NCI-H146 treated with DMSO at 0.1 percent for 48 hours (cell line): ENCODE measurements around the gene TSPAN13.

Experiments used
- DNase-seq: peaks from one replicate; lab custom pipeline; 2025; ENCODE audit not compliant: unreplicated experiment; lab: John Stamatoyannopoulos, UW

Gene TSPAN13

DNA sequence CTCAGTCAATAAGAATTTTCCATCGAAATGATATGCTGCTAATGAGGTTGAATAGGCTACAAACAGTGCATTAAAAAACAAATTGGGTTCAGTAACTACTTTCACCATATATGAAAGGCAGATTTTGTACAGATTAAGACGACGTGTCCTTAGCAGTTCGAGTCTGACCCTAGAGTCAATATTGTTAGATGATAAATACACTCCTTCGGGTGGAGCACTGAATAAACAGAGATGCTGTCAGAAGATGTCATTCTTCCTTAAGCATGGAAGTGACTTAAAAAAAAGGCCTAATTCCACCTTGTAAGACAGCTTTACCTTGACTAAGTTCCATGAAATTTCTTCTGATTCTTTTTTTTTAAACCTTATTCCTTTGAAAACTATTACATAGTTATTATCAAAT, 57.0 kb downstream of the TSPAN13 start:
- no peak for DNase-seq

DNA sequence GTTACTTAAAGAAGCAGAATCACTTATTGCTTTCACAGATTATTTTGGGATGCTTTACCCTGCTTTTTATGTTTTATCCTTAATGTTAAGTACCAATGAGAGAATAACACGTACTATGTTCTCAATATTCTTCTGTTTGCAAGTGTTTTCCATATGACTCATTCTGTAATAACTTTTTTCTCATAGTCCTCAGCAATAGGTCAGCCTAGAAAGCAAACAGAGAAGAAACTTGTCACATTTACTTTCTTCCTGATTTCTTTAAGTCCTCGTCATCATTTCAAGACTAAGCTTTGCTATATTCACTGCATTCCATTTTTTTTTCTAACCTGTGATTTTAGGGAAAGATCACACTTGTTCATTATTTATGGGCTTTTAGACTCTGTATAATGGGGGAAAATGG, 58.0 kb downstream of the TSPAN13 start:
- DNase-seq = no peak

DNA sequence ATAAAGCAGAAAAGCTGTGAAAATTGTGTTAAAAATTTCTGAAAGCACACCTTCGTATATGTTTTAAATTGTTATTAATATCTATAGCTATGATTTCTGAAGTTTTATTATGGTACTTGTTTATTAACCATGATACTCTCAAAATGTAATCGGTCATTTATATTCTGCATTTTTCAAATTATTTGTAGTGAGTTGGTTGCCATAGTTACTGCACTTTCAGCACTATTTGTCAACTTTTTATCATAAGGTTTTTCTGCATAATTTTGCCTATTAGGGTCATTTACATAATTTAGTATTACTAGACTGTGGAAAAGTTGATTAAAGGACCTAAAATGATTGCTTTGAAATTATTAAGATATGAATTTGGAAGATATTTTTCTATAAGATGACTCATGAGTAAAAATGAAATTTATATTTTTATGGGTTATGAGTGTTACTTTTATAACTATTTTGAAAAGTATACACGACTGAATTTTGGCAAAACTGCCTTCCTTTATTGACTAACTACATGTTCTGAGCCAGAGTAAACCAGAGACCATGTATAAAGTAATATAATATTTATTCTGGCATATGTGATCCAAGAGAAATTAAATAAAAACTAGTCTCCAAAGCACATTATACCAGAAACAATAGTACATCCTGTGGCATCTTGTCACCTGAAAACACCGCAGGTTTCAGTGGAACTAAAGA, 59.1 kb downstream of the TSPAN13 start:
- no peak for DNase-seq

DNA sequence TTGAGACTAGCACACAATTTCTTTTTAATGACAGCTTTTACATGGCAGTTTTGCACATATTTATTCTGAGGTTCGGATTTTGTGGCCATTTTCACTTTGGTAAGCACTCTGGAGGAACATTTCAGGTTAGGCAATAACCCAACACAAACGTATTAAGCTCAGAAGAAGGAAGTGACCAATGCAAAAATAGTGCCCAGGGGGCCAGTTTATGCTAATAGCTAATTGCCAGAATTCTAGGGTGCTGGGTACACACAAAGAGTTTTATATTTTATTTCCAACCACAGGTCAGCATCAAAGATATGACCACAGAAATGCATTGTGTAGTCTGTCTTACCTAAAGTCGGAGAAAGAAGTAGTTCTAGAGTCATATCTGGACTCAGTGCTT, 59.7 kb downstream of the TSPAN13 start:
- no peak for DNase-seq

DNA sequence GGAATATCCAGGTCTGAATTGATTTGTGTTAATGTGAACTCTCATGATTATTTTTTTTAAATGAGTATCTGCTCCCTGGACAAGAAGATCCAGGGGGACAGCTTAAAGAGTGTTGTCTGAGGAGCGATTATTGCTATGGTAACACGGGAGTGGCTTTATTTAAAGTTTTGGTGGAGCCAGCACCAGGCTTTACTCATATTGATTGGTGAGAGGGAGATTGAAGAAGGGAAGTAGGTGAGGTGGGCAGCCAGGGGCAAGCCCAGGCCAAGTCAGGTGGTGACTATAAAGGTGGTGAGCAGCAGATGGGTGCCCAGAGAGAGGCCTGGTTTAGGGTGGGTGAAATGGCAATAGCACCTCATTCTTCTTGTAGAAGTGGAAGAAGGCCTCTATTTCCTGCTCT, 61.4 kb downstream of the TSPAN13 start:
- no peak for DNase-seq

DNA sequence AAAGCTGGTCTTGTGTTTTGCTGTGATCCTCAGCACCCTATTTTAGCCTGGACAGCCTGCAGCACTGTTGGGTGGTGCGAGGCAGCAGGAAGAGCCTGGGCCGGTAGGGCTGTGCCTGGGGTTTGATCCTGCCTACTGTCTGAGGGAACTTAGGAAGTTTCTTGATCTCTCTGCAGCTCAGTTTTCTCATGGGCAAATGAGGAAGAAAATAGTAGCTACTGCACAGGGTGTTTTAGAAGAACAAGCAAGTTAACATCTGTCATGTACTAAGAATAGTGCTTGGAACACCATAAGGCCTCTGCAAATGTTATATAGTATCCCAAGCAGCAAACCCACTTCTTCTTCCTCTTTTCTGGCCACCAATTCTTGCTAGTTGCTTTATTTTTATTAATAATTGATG, 63.3 kb downstream of the TSPAN13 start:
- no peak for DNase-seq

DNA sequence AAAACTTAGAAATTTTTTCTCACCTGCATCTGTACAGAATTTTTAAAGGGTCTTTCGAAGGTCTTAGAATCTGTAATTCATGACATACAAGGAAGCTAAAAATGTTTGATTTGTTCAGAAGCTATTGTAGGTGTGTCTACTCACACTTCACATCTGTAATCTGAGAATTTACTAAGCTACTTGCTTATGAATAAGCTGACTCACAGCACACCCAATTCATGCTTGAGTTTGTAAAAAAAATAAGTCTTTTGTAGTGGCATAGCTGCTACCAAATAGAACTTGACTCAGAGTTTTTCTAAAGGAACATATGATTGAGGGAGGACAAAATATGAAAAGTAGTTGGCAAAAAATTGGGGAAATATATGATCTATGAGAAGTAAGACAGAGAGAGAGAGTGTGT, 64.0 kb downstream of the TSPAN13 start:
- no peak for DNase-seq

DNA sequence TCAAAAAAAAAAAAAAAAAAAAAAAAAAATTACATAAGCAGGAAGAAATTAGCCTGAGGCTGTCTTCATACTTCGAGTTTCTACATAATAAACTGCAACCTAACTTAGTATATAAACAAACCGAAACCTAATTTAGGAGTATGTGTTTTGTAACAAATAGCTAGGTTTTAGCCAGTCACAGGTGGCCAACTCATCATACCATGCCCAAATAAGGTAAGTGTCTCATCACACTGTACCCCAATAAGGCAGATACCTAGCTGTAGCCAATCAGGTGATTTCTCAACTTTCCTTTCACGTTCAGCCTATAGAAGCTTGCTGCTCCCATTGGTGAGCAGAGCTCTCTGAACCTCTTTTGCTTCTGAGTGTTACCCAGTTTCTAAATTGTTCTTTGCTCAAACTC, 65.2 kb downstream of the TSPAN13 start:
- DNase-seq = no peak

DNA sequence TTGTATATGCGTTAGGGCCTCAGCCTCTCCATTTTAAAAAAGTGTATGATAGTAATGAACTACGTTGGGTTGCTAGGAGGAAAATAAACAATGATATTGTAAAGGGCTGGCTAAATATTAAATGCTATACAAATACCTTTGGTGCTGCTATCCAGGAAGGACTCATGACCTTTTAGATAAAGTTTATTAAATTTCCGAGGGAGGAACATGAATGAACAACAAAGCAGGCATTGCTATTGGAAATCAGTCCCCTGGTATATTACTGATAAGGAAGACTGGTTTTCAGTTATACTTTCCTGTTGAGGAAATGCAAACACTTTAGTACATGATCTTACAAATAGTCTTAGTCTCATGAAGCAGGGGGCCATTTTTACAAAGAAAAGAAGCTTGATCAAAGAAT, 68.5 kb downstream of the TSPAN13 start:
- DNase-seq = no peak

DNA sequence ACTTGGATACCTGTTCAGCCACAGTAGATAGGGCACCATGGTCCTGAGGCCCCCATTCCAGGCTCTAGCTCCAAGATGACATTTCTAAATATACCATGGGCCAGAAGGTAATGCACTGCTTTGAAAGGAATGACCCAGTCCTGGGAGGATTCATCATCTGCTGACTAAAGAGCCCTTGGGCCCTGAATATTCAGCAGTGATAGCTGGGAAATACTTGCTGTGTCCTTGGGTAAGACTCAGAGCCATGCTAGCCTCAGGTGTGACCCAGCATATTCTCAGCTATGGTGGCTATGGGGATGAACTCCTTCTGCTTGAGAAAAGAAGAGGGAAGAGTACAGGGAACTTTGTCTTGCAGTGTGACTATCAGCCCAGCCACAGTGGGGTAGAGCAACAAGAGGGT, 72.5 kb downstream of the TSPAN13 start:
- DNase-seq = no peak

DNA sequence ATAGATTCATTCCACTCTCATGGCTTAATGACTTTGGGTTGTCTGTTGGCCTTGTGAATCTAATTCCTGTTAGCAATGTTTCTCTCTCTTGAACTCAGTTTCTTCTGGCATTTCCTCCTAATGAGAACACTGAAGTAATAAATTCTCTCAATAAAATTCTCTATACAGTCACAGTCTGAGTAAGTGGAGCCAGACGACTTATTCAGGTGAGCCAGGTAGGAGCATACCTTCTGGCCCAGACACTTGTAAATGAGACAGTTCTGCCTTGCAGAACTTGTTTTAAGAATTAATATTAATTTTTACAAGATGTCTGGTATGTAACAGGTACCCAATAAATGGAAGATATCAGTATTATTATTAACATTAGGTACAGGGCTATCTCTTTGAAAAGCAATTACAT, 79.8 kb downstream of the TSPAN13 start:
- no peak for DNase-seq
